ENCODE measurements around the gene ARHGEF11.
"Not testable (repeated sequence)": the region's sequence is repeated elsewhere in the genome, so short reads cannot be mapped to it uniquely, and the experiment has no call there.

ARHGEF11 gene, protein sequence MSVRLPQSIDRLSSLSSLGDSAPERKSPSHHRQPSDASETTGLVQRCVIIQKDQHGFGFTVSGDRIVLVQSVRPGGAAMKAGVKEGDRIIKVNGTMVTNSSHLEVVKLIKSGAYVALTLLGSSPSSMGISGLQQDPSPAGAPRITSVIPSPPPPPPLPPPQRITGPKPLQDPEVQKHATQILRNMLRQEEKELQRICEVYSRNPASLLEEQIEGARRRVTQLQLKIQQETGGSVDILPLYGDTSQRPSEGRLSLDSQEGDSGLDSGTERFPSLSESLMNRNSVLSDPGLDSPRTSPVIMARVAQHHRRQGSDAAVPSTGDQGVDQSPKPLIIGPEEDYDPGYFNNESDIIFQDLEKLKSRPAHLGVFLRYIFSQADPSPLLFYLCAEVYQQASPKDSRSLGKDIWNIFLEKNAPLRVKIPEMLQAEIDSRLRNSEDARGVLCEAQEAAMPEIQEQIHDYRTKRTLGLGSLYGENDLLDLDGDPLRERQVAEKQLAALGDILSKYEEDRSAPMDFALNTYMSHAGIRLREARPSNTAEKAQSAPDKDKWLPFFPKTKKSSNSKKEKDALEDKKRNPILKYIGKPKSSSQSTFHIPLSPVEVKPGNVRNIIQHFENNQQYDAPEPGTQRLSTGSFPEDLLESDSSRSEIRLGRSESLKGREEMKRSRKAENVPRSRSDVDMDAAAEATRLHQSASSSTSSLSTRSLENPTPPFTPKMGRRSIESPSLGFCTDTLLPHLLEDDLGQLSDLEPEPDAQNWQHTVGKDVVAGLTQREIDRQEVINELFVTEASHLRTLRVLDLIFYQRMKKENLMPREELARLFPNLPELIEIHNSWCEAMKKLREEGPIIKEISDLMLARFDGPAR (N-terminal part only)

DNA sequence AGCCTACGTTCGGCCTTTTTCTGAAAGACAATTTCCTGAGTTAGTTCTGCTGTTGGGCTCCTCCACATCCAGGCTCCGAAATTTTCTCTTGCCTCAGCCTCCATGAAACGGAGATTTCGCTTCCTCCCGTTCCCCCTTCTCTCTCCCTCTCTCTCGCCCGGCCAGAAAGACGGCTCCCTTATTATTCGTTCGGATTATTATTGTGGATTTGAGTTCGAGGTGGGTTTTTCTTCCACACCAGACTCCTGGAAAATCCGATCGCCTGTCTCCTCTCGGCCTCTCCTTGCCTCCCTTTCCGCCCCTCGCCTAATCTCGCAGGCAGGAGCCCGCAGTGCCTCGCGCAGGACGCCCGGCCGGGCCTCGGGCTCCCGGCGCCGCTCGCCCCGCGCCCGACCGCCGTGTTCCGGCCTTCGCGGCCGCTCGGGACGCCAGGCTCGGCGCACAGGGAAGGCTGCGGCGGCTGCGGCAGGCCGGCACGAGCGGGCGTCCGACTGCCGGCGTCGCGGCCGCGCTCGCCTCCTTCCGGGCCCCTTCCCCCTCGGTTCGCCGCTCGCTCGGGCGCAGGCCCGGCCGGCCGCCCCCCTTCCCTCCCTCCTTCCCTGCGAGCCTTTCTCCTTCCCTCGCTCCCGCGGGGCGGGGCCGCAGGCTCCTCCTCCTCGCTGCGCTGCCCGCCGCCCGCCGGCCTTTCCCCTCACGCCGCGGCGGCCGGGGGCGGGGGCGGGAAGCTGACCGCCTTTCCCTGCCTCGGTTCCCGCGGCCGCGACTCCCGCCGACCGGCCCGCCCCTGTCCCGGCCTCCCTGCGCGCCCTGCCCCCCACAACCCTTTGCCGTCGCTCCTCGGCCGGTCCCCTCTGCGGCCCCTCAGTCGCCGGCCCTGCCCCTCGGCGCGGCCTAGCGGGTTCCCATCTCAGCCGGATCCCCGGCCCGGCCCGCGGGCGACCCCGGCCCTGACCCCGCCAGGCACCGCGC lies at the start of gene ARHGEF11:
Gene ARHGEF11 (minus strand): TSS at position 493 of the 969 bp plus-strand sequence. CDS start 1,412 bp downstream, outside the sequence.
- peak; percentile 93 for DNase-seq

DNA sequence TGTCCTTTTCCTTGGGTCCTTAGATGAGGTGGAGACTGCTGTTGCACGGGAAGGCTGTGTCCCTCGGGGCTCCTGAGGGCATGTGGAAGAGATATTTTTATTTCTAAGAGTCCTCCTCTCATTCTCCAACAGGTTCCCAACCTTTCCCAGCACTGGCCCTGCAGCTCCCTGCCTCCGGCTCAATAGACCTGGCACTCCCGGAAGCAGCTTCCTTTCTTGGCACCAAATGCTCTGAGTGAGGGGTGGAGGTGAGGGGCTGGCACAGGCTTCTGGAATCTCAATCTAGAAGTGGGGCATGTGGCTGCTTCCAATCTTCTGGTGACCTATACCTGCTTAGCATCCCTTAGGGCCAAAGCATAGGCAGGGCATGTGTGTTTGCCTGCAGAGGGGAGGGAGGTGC lies 49.5 kb upstream of the ARHGEF11 start:
- no peak for DNase-seq

DNA sequence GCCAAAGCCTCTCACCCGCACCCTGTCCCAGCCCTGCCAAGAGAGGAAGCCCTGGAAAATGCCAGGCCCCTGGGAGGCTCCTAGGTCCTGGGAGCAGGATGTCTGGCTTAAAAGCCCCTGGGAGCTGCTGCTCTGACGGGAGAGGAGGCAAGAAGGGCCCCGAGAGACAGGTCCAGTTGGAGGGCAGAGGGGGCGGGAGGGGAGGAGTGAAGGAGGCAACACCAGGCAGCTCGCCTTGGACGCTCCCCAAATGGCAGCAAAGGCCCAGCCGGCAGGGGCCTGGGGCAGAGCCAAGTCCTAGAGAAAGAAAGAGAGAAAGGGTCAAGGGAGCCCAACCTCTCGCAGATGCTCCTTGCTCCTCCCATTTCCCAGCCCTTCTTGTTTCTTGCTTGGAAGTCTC lies 47.3 kb upstream of the ARHGEF11 start:
- DNase-seq = no peak

DNA sequence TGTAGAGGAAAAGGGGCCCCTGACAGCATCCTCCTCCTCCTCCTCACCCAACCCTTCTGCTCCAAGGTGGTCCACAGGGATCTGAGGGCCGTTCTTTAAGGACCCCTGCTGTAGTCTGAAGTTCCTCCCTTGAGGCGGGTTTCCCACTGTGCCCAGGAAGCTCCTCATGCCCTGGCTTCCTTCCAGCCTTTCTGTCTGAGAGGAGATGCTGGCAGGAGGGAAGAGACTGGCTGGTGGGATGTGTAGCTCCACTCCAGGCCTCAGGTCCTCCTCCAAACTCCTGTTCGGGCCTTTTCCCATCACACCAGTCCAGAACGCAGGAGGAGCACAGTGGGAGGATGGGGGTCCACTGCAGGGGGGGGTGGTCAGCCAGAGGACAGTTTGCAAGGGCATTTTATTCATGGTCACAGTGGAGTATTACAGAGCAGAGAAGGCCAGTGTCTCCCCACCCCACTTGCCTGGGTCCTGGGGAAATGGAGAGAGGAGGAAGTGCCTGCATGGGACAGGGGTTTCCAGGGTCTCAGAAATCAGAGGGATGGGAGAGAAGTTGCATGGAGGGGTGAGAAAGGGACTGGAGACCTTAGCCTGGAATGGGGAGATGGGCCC lies 46.2 kb upstream of the ARHGEF11 start:
- DNase-seq = no peak

DNA sequence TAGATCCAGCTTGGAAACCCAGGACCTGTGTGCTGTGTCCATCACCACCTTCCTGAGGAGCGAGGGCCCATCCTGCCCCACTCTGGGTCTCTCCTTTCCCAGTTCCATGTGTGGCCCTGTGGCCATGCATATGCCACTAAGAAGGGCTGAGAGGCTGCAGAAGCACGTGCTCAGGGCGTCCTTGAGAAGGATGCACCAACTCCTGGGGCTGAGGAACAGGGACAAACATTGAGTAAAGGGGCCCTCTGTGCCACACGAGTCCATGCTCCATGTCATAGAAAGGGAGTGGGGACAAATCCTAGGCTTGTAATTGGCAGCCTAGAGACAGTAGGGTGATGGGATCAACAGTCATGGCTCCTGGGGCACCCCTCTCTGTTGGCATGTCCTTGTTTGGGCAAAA lies 45.6 kb upstream of the ARHGEF11 start:
- DNase-seq = no peak

DNA sequence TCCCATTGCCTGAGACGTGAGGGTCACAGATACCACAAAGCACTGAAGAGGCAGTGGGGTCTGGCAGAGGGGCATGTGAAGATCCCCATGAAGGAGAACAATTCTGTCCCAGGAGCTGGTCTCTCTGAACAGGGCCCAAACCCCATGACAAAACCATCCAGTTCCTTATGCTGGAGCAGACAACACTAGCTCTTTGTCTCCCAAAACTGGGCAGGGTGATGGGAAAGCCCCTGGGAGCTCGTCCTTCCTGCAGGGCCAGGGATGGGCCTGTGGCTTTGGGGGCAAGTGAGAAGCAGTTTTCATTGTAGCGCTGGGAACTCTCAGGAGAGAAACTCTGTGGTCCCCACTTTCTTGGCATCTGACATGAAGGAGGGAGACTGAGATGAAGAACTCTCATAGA lies 45.2 kb upstream of the ARHGEF11 start:
- DNase-seq = no peak

DNA sequence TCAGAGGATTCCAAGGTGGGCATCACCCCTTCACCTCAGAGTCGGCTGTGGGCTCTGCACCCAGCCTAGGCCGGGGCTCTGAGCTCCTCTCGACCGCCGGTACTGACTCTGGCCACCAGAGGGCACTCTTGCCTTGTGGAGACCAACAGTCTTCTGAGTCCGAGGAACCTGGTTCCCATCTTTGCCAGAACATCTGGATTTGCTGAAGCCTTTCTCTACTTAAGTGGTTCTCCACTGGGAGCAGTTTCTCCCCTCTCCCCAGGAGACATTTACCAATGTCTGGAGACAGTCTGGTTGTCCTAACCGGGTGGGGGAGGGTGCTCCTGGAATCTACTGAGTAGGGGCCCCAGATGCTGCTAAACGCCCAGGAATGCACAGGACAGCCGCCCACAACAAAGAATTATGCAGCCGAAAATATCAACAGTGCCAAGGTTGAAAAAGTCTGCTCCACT lies 44.7 kb upstream of the ARHGEF11 start:
- DNase-seq = peak; percentile 31

DNA sequence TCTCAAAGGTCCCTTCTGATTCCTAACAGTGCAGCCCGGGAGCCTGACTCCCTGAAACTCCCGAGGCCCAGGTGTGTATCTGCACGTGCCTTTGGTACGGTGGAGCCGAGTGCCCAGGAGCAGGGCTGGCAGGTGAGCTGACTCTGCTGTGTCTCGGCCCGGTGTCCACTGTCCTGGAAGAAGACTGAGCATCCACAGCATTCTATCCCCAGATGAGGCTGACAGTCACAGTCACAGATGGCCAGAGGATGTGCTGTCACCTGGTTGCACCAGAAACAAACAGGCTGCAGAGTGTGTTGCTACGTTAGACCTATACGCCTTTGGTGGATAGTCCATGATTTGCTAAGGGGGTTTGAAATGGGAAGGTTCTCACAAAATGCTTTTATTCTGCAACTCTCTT lies 44.2 kb upstream of the ARHGEF11 start:
- DNase-seq = no peak

DNA sequence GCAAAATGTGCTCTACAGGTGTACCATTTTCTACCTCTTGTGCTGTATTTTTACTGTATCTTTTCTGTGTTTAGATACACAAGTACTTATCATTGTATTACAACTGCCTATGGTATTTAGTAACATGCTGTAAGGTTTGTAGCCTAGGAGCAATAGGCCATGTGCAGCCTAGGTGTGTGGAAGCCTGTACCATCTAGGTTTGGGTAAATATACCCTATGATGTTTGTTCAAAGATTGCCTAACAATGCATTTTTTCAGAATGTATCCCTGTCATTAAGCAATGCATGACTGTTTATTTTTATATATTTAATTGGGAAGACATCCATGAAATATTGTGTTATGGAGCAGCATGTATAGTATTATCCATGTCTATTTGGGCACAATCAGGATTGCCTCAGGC lies 43.1 kb upstream of the ARHGEF11 start:
- no peak for DNase-seq

DNA sequence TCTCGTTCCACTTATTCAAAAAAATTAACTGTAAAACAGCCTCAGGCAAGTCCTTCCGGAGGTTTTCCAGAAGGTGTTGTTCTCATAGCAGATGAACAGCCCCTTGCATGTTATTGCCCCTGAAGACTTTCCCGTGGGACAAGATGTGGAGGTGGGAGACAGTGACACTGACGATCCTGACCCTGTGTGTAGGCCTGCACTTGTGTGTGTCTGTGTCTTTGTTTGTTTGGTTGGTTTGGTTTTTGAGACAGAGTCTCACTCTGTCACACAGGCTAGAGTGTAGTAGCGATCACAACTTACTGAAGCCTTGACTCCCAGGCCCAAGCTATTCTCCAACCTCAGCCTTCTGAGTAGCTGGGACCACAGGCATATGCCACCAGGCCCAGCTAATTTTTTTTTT lies 41.5 kb upstream of the ARHGEF11 start:
- DNase-seq = no peak

DNA sequence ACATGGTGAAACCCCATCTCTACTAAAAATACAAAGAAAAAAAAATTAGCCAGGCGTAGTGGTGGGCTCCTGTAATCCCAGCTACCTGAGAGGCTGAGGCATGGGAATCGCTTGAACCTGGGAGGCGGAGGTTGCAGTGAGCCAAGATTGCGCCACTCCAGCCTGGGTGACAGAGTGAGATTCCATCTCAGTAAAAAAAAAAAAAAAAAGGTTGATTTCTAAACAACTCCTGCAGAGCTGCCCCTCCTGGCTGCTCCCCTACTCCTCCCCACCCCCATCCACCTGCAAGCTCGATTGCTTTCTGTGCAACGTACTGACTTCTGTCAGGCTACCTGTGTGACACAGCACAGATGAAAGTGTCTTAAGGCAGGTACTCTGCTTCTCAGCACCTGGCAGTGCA lies 40.8 kb upstream of the ARHGEF11 start:
- DNase-seq = no peak

DNA sequence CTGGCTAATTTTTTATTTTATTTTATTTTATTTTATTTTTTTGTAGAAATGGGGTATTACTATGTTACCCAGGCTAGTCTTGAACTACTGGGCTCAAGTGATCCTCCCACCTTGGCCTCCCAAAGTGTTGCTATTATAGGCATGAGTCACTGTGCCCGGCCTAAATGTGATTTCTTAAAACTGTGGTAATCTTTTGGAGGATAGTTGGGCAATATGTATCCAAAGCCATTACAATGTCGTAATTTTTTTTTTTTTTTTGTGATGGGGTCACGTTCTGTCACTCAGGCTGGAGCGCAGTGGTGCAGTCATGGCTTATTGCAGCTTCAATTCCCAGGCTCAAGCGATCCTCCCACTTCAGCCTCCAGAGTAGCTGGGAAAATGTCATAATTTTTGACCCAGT lies 39.9 kb upstream of the ARHGEF11 start:
- no peak for DNase-seq

DNA sequence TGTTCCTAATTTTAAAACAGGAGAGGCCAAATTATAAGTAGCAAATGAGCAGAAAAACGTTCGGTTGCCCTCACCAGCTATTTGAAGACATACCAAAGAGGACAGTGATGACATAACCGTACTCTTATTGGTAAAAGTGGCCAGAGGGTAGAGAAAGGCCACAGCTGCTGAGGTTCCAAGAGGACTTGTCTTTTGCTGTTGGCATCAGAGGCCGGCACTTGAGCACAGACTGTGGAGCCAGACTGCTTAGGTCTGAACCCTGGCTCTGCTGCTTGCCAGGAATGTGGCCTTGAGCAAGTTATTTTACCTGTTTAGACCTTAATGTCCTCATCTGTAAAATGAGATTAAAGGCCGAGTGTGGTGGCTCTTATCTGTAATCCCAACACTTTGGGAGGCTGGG lies 39.2 kb upstream of the ARHGEF11 start:
- no peak for DNase-seq

DNA sequence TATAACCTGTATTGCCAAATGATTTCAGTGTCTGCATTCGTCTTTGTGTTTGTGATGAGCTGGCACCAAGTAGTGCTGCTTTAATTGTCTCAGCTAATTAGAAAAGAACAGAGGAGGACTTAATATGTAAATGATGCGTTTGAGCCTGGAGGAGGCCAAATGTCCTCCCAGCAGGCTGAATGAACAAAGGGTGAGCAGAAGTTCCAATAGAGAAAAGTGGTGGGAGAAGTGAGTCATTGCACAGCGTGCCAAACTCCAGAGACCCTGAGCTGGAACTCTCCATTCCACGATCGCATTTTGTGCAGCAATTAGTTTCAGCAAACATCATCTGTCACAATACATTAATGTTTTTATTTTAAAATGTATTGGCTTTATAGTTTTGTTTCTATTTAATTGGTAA lies 36.2 kb upstream of the ARHGEF11 start:
- no peak for DNase-seq

DNA sequence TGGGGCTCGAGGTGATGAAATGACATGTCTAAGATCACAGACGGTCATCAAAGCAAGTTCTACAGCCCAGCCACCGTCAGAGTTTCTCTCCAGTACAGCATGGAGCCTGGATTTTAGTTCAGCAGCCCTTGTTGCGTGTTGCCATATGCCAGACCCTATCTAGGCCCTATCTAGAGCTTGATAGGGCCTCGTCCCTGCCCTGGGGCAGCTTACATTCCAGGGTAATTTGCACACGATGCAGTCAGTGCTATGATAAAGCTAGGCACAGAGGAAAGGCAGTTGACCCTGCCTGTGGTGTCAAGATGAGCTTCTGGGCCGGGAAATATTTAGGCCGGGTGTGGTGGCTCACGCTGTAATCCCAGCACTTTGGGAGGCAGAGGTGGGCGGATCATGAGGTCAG lies 35.2 kb upstream of the ARHGEF11 start:
- DNase-seq = no peak

DNA sequence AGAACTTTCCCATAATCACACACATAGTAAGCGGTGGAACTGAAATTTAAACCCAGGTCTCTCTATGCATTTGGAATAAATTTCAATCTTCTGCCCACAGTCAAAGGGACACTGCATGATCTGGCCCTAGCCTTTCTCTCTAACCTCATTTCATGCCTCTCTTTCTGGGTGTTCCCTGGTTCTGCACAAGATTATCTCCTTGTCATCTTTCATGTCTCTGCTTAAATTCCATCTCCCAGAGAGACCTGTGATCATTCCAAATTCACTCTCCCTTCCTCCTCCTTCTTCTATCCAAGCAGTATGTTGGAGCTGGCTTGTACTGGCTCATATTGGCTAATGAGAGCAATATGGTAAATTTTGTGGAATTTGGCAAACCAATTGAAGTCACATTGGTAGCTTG lies 31.9 kb upstream of the ARHGEF11 start:
- no peak for DNase-seq

DNA sequence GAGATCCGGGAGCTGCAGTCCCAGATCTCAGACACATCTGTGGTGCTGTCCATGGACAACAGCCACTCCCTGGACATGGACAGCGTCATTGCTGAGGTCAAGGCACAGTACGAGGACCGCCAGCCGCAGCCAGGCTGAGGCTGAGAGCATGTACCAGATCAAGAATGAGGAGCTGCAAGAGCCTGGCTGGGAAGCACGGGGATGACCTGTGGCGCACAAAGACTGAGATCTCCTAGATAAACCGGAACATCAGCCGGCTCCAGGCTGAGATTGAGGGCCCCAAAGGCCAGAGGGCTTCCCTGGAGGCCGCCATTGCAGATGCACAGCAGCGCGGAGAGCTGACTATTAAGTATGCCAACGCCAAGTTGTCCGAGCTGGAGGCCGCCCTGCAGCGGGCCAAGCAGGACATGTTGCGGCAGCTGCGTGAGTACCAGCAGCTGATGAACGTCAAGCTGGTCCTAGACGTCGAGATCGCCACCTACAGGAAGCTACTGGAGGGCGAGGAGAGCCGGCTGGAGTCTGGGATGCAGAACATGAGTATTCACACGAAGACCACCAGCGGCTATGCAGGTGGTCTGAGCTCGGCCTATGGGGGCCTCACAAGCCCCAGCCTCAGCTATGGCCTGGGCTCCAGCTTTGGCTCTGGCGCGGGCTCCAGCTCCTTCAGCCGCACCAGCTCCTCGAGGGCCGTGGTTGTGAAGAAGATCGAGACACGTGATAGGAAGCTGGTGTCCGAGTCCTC lies 28.6 kb upstream of the ARHGEF11 start:
- DNase-seq = peak; percentile 67

DNA sequence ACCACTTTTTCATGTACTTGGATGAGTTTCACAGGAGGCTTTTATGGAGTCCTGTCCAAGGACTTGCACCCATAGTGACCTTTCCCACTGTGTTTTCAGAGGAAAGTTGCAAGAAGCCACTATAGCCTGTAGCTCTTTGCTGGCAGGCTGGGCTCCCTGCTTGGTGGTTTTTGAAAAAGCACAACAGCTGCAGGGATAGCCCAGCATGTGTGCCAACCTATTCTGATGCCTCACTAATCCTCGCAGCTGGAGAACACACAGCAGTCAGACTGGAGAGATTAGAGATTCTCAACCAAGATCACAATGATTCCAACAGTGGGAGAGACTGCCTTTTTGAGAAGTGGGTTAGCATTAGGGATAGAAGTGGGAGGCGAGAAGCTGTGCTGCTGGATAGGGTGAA lies 24.1 kb upstream of the ARHGEF11 start:
- DNase-seq = no peak

DNA sequence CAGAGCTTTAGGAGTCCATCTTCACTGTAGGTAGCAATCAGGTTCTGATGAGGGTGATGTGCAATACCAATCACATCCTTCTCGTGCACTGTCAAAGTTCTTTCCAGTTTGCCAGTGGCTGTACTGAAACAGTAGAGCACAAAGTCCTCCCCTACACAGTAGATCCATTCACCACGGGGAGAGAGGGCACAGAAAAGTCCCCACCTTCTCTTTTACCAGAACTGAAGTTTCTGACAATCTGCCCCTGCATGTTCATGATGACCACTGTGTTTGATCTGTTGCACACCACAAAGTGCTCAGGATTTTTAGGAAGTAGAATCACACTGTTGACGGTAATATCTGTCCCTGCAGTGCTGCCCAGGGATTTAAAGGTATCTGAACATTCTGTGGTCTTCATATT lies 13.7 kb upstream of the ARHGEF11 start:
- DNase-seq = not testable (repeated sequence)

DNA sequence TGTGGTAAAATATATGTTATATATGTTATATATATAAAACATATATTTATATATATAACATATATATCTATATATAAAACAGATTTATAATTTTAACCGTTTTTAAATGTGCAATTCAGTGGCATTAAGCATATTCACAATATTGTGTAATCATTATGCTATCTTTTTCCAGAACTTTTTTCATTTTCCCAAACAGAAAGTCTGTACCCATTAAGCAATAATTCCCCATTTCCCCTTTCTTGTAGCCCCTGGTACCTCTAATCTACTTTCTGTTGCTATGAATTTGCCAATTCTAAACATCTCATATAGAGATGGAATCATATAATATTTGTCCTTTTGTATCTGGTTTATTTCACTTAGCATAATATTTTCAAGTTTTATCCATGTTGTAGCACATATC lies 10.7 kb upstream of the ARHGEF11 start:
- DNase-seq = no peak

DNA sequence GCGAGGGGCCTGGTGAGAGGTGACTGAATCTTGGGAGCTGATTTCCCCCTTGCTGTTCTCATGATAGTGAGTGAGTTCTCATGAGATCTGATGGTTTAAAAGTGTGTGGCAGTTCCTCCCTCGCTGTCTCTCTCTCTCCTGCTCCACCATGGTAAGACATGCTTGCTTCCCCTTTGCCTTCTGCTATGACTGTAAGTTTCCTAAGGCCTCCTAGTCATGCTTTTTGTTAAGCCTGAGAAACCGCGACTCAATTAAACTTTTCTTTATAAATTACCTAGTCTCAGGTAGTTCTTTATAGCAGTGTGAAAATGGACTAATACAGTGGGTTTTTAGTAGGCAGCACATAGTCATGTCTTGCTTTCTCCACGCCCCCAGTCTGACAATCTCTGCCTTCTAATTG lies 10.2 kb upstream of the ARHGEF11 start:
- DNase-seq = not testable (repeated sequence)

DNA sequence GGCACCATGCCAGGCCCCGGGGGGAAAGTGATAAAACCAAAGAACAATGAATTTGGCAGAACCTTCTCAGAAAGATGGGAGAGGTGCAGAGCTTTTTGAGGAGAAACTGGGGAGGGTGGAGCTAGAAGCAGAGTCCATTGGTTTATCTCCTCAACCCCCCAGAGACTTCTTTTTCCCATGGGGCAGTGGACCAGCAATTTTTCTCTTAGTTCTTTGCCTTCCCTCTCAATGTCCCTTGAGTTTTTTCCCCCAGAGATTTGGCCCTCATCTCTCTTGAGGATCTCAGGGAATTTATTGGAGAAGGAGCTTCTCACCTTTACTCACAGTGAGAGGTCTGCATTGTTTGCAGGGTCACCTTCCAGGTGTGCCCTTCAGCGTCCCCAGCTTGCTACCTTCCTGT lies 5.3 kb upstream of the ARHGEF11 start:
- DNase-seq = no peak

Data from NCI-H774 (cell line).